ENCODE results near the gene WSB1.

WSB1 gene

DNA sequence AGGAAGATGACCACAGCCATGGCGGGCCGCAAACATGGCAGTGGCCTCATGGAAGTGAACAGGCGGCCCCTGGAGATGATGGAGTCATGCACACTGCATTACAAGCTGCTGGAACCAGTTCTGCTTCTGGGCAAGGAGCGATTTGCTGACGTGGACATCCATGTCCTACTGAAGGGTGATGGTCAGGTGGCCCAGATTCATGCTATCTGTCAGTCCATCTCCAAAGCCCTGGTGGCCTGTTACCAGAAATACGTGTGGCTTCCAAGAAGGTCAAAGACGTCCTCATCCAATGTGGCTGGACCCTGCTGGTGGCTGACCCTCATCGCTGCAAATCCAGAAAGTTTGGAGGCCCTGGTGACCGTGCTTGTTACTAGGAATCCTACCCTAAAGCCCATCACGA lies 13.4 kb upstream of the WSB1 start:
- no peak for DNase-seq (ENCODE audit: low read depth, low spot score)

DNA sequence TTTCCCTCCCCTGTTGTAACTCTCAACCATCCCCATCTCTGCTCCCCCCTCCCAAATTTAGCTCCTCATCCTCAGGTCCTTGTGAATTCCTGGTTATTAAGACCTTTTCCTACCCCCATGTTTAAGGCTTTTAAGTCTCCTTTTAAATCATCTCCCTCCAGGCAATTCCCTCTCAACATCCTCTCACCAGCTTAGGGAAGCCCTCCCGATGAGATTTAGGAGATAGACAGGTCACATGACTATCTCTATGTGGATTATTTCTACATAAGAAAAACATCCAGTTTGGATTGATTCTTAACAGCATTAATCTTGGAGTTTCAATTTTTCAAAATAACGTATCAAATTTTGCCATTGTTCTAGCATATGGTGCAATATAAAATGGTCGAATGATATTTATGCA lies 12.5 kb upstream of the WSB1 start:
- DNase-seq (ENCODE audit: low read depth, low spot score) = no peak

DNA sequence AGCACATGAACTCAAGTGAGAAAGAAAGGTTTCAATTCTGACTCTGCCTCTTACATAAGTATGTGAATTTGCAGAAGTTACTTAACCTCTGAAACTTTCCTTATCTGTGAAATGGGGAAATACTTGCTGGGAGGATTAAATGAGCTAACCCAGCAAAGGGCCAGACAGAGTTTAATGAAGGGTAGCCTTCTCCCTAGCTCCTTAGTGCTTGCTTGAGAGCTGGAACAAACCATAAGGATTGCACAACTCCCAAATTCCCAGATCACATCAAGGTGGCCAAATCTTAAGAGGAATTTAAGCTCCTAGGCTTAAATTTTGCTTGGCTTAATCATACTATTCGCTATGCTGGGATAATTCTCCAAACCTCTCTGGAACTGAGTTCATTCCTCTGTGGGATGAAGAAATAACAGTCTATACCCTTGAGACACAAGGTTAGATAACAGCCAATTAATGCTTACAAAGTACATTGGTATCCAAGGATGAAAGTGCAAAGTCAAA lies 11.8 kb upstream of the WSB1 start:
- no peak for DNase-seq (ENCODE audit: low read depth, low spot score)

DNA sequence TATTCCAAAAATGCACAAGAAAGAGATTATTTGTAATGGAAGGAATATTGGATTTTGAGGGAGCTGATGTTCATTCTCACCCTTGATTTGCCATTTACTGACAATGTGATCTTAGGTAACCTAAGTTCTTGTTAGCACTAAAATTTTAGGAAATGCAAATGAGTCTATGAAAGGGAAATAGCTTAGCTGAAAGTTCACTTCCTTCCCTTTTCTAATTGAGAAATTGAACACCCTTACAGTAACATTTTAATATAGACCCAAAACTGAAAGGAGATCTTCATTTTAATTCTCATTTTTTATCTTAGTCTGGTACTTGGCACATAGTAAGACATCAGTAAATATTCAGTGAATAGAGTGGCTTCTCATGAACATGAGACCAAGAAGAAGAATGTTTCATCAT lies 10.9 kb upstream of the WSB1 start:
- no peak for DNase-seq (ENCODE audit: low read depth, low spot score)

DNA sequence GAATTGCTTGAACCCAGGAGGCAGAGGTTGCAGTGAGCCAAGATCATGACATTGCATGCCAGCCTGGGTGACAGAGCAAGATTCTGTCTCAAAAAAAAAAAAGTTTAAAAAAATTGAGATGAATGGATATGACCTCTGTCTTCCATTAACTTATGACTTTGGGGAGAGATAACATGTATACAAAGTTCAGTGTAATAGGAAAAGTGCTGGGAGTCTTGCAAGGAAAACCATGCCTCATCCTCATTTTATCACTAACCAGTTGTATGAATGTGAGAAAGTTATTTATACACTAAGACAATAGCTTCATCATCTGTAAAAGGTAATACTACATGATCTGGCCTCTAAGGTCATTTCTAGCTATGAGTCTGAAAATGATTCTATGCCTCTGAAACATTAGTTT lies 10.2 kb upstream of the WSB1 start:
- no peak for DNase-seq (ENCODE audit: low read depth, low spot score)

DNA sequence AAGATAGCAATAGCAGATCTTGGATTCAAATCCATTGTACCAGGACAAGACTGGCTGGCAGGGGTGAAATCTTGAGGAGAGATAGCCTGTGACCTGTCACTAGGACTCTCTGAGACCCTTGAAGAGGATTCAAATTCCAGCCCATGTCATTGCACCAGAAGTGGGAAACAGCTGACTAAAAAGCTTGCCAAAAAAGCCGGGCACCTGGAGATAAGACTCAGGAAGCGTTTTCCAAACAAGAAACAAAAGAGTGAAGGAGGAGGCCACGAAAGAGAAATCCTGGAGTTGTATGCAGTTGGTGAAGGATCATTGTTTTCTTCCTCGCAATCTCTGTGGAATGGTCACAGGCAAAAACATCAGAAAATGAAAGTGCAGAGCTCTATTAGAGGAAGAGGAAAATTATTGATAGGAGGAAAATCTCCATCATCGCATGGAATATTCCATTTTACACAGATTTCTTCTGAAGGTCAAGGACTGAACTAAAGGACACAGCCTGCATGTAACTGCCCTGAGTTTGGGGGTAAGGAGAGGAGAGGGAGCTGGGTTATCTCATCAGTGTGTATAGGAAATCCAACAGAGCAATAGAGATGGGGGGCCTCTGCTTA lies 9.0 kb upstream of the WSB1 start:
- no peak for DNase-seq (ENCODE audit: low read depth, low spot score)

DNA sequence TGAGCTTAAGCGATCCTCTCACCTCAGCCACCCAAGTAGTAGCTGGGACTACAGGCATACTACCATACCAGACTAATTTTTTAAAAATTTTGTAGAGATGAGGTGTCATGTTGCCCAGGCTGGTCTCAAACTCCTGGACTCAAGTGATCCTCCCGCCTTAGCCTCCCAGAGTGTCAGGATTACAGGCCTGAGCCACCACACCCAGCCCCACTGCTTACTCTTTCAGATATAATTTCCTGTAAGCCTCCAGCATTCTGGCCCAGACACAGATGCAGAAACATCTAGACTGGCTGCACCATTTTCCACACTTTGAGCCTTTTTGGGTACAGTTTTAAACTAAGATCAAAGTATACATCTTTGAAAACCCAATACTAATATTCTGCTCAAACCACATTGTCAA lies 8.4 kb upstream of the WSB1 start:
- DNase-seq (ENCODE audit: low read depth, low spot score) = no peak

DNA sequence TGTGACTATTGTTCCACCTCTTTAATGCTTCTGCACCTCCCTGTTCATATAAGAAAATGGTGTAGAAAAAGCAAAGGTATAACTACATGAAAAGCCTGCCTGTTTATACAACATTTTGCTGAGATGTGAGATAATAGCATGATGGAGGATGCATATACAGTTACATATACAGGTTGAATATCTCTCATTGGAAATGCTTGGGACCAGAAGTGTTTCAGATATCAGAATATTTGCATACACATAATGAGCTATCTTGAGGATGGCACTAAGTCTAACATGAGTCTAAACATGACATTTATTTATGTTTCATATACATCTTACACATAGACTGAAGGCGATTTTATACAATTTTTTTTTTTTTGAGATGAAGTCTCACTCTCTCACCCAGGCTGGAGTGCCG lies 5.7 kb upstream of the WSB1 start:
- no peak for DNase-seq (ENCODE audit: low read depth, low spot score)

DNA sequence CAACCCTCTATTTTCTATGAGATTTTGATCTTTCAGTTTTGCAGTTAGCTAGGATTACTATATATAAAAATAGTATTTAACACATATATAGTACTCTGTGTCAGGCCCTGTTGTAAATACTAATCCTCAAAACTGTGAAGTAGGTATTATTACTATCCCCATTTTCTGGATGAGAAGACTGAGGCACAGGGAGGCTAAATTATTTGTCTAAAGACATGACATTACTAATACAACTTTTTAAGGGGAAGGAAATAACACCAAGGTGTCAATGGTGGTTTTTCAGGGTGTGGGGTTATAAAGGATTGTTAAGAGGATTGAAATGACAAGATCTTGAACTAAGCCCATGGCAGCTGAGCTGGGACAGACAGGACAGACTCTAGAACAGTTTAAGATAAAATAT lies 4.1 kb upstream of the WSB1 start:
- DNase-seq (ENCODE audit: low read depth, low spot score) = no peak

DNA sequence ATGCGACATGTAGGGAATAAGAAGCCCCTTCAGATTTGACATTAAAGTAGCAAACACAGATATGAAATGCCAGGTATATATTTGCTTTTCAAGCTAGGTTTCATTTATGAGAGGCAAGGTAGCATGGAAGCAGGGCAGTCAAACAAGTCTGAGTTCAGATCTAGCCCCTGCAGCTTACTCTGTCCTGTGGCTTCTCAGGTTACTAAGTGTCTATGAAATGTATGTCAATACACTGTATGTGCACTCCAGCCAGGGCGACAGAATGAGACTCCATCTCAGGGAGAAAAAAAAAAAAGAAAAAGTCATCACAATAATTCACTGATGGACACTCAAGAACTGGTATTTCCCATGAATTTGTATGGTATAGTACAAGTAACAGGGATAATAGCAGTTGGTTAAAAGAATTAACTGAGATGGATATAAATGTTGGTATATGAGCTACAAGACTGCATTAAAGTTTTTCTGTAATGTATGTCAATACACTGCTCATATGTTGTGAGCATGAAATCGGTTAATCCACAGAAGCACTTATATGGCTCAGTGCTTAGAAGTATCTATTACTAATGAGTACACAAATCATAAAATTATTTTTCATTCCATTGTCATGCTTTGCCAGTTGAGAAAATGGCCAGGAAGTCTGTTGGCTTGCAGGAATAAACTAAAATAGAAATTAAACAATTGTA lies 2.9 kb upstream of the WSB1 start:
- no peak for DNase-seq (ENCODE audit: low read depth, low spot score)

DNA sequence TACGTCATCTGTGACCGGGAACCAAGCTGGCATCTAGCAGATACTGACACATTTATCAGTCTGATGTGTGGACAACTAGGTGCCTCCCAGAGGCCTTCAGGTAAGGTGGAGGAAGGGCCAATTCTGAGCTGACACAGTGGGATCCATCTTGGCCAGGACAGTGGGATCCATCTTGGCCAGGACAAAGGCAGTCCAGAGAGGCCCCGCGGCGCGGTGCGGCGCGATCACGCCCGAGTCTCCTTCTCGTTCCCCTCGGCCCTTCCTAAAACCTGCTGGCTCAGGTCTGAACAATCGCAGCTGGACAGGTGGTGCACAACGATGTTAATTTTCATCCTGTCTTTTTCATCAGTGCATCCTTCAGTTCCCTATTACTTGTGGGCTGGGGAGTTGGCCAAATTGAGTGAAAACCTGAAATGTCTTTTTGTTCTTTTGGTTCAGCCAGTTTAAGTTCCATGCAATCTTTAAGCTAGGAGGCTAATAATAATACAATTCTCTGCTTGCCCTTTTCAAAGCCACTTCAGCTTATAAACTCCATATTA lies 486 bp upstream of the WSB1 start:
- DNase-seq (ENCODE audit: low read depth, low spot score) = no peak

DNA sequence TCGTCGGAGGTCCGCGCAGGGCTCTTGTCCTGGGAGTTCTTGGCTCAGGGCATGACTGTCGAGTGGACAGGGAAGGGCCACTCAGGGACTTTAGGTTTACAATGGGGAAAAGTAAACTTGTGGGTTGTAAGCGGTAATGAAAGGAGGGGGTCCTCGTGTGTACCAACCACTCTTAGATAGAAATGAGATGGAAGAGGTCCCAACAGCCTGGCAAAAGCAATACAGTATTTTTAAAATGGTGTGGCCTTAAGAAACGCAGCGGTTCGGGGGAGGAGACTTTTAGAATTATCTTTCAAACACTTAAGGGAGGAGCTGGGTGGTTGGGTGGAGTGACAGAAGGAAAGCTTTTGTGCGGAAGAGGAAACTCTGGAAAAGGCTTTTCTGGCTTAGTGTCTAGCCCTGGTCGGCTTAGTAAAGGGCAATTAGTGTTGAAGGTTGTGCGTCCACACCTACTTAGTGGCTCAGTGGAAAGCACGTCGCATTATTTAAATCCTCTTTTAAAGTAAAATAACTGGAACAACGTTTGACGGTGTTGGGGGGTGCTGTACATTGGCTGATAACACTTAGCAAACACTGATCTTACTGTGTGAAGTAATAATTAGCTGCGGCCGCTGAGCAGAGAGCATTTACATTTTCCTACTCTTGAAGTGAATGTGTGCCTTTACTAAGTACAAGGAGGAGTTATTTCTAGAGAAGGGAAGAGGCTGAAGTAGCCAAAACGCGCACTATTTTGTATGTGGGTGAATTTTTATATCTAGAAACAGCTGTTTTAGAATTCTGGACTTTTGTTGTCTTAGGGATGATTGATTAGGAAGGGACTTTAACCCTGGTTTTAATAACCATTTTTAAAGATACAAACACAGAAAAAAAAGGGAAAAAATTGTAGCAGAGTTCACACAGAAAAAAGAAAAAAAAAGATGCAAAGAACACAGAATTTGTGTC lies 1.0 kb downstream of the WSB1 start:
- peak; percentile 74 for DNase-seq (ENCODE audit: low read depth, low spot score)

DNA sequence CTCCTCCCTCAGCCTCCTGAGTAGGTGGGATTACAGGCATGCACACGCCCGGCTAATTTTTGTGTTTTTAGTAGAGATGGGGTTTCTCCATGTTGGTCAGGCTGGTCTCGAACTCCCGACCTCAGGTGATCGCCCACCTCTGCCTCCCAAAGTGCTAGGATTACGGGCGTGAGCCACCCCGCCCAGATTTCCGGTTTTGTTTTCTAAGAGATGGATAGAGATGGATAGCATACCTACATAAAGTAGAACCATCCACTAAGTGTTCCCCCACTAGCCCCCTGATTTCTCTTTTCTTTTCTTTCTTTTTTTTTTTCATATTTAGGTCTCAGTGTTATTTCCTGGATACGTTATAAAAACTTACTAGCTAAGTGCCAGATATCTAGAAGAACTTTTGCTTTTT lies 2.0 kb downstream of the WSB1 start:
- no peak for DNase-seq (ENCODE audit: low read depth, low spot score)

DNA sequence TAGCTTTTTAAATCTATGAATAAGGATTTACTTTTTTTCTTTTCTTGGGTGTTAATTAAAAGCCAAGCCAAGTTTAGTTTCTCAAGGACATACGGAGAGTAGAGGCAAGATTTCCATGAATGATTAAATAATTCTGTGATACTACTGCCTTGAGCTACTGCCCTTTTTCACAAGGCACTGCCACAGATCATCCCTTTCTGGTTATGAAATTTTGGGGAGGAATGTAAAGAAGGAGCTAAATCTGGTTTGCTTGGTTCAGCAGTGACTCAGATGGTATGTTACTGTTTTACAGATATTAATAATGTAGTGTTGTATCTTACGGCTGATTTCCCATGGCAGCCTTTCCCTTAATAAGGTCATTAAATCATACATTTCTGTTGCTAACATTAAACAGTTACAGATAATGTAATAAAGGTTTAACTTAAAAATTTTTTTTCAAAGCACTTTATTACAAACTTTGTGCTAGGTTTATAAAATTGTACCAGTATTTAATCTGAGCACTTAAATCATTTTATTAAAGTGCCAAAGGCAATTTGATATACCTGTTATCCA lies 2.6 kb downstream of the WSB1 start:
- no peak for DNase-seq (ENCODE audit: low read depth, low spot score)

DNA sequence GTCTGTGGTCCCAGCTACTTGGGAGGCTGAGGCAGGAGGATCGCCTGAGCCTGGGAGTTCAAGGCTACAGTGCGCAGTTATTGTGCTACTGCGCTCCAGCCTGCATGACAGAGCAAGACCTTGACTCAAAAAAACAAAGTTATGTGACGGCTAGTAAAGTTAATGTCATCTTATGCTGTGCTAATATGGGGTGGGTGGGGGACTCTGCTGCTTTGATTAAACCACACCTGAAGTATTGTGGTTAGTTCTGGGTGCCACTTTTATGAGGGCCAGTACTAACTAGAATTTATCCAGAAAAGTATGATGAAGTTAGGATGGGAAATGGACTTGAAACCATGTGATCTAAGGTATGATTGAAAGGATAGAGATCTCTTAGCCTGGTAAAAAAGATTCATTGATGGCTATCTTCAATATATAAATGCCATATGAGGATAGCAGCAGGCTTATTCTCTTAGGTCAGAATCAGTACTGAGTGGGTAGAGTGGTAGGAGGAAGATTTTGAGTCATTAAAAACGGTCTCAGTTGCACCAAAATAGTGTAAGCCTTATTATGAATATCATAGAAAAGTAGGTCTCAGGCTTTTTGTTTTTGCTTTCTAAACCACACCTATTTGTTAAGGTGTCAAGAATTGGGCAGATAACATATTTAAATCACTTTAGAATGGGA lies 5.6 kb downstream of the WSB1 start:
- DNase-seq (ENCODE audit: low read depth, low spot score) = no peak

DNA sequence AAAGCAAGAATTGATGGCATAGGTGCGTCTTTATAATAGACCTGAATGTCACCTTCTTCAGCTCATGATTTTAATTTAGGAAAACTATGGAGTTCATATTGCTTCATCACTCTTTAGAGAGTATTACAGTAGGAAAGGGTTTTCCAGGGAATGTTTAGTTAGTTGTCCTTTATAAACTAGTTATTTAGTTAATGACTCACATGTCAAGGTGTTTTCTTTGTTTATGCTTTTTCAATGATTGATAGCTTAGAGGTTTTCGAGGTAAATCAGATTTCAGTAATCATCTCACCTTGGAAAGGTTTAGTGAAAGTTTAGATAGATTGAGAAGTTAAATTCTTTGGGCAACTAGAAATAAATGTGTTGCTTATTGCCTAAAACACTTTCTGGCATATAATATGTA lies 9.8 kb downstream of the WSB1 start:
- DNase-seq (ENCODE audit: low read depth, low spot score) = no peak

DNA sequence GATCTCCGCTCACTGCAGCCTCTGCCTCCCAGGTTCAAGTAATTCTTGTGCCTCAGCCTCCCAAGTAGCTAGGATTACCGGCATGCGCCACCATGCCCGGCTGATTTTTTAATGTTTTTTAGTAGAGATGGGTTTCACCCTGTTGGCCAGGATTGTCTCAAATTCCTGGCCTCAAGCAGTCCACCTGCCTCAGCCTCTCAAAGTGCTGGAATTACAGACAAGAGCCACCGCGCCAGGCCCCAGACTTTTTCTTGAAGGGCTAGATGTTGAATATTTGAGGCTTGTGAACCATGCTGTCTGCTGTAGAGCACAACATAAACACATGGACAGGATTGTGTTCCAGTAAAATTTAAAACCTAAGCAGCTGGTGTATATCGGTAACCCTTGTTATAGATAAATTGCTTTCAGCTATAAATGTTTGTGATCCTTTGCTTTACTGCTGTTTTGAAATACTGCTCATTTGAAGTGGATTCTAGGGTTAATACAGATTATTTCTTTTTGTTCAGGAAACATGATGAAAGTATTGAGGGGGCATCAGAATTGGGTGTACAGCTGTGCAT lies 12.4 kb downstream of the WSB1 start:
- DNase-seq (ENCODE audit: low read depth, low spot score) = no peak

DNA sequence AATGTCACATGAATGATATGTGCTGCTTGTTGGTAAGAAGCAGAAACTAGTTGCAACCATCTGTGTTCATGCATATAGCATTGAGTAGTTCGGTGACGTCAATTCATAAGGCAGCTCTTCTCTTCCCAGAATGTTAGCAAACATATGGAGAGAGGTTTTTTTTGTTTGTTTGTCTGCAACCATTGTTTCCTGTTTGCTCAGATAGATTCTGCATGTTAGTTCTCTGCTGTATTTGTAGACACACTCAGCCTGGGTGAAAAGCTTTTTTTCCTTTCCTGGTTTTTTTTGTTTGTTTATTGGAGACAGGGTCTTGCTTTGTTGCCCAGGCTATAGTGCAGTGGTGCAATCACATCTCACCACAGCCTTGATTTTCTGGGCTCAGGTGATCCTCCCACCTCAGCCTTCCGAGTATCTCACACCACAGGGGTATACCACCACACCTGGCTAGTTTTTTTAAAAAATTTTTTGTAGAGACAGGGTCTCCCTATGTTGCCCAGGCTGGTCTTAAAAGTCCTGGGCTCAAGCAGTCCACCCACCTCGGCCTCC lies 16.7 kb downstream of the WSB1 start:
- DNase-seq (ENCODE audit: low read depth, low spot score) = no peak

DNA sequence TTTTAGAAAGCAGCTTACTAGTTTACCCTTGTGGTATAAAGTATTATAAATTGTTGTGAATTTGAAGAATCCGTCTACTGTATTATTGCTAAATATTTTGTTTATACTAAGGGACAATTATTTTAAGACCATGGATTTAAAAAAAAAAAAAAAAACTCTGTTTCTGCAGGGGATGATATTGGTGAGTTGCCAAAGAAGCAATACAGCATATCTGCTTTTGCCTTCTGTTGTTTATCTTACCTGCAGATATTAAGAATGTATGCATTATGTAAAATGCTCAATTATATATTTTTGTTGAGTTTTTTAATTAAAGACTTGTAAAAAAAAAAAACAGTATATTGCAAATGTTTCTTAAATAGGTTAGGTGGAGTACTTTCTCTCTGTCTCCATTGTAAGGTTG lies 19.4 kb downstream of the WSB1 start:
- no peak for DNase-seq (ENCODE audit: low read depth, low spot score)

DNA sequence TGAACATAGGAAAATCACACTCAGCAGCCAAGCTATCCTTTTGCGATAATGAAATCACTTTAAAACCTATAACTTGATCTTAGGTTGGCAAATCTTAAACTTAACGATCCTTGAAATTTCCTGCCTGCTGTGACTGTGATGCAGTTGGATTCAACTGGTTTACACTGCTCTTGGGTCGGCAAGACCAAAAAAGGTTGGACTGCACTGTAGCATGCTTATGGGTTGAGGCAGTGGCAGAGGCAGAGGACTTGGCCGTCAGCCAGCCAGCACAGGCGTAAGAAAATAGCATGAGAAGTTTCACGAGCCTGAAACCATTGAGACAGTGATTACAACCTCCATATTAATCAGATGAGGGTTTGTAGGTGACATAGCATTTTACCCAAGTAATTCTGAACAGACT lies 21.4 kb downstream of the WSB1 start:
- no peak for DNase-seq (ENCODE audit: low read depth, low spot score)

Measured in smooth muscle cell of the brain vasculature (primary cell).